Neural cell (in vitro differentiated cells): ENCODE measurements around the gene FOXP4. TPM values are rescaled to one million over a fixed set of nuclear protein-coding genes. Genes with fewer than 3 reads are reported as not detected.

Source experiments
- H2AFZ ChIP-seq: fragments of 200-600, 300-800 bp; sonication (generic), shearing (Covaris generic); 2 replicates; pipeline ENCODE4 v1.6.0; 2014; ENCODE audit warnings: low read depth, mild to moderate bottlenecking, antibody characterized with exemption, low read length, moderate library complexity
- H3F3A ChIP-seq: fragments of 200-600 bp; shearing (Covaris generic); 2 replicates; pipeline ENCODE4 v1.6.1; 2016; ENCODE audit warnings: mild to moderate bottlenecking, moderate library complexity, mixed read lengths, antibody characterized with exemption, low read length; ENCODE audit not compliant: insufficient read depth, poor library complexity, severe bottlenecking
- H3K27ac ChIP-seq: fragments of 200-600, 300-800 bp; sonication (generic), shearing (Covaris generic); 2 replicates; pipeline ENCODE4 v1.5.1; 2014; ENCODE audit warnings: mild to moderate bottlenecking, low read length, moderate library complexity
- H3K27me3 ChIP-seq: fragments of 300-800, 200-600 bp; sonication (generic), shearing (Covaris generic); 2 replicates; pipeline ENCODE4 v1.6.0; 2014; ENCODE audit warnings: mild to moderate bottlenecking, low read depth, low read length, moderate library complexity; ENCODE audit not compliant: insufficient read depth
- H3K36me3 ChIP-seq: fragments of 300-800, 200-600 bp; sonication (generic), shearing (Covaris generic); 2 replicates; pipeline ENCODE4 v1.5.1; 2014; ENCODE audit warnings: mild to moderate bottlenecking, antibody characterized with exemption, low read length, moderate library complexity; ENCODE audit not compliant: insufficient read depth
- H3K4me2 ChIP-seq: fragments of 300-800, 200-600 bp; sonication (generic), shearing (Covaris generic); 2 replicates; pipeline ENCODE4 v1.6.0; 2014; ENCODE audit warnings: mild to moderate bottlenecking, low read length
- H3K4me3 ChIP-seq: fragments of 300-800, 200-600 bp; sonication (generic), shearing (Covaris generic); 2 replicates; pipeline ENCODE4 v1.5.1; 2014; ENCODE audit warnings: mild to moderate bottlenecking, low read length, moderate library complexity
- H3K79me2 ChIP-seq: fragments of 200-600 bp; shearing (Covaris generic); replicated peaks from 2 replicates; pipeline ENCODE4 v1.6.0; 2014; ENCODE audit warnings: mild to moderate bottlenecking, low read length, moderate library complexity; ENCODE audit not compliant: insufficient read depth
- H3K9ac ChIP-seq: fragments of 300-800, 200-600 bp; sonication (generic), shearing (Covaris generic); 2 replicates; pipeline ENCODE4 v1.6.1; 2016; ENCODE audit warnings: mild to moderate bottlenecking, low read length, mixed read lengths
- H3K9me2 ChIP-seq: fragments of 200-600 bp; shearing (Covaris generic); 2 replicates; pipeline ENCODE4 v1.6.1; 2016; ENCODE audit warnings: mild to moderate bottlenecking, low read length, mixed read lengths; ENCODE audit not compliant: insufficient read depth
- H3K9me3 ChIP-seq: fragments of 200-600, 300-800 bp; sonication (generic), shearing (Covaris generic); 2 replicates; pipeline ENCODE4 v1.6.1; 2016; ENCODE audit warnings: mild to moderate bottlenecking, mixed run types, low read length, moderate library complexity, mixed read lengths
- H4K20me1 ChIP-seq: fragments of 200-600 bp; shearing (Covaris generic); 2 replicates; pipeline ENCODE4 v1.6.1; 2016; ENCODE audit warnings: mild to moderate bottlenecking, mixed run types; ENCODE audit not compliant: insufficient read depth
- CTCF ChIP-seq: fragments of 450-650 bp; IDR thresholded peaks from 2 replicates; pipeline ENCODE4 v1.5.1; 2014; ENCODE audit warnings: antibody characterized with exemption, mild to moderate bottlenecking, moderate library complexity; ENCODE audit not compliant: poor library complexity, severe bottlenecking
- EP300 ChIP-seq: fragments of 450-650 bp; conservative IDR thresholded peaks from 2 replicates; pipeline ENCODE4 v1.6.1; 2014; ENCODE audit warnings: antibody characterized with exemption, mild to moderate bottlenecking, moderate library complexity; ENCODE audit not compliant: poor library complexity, severe bottlenecking
- EZH2 ChIP-seq: fragments of 200-600, 300-800 bp; shearing (Covaris generic), sonication (generic); IDR thresholded peaks from 2 replicates; pipeline ENCODE4 v1.6.1; 2014; ENCODE audit warnings: antibody characterized with exemption, low read length, borderline replicate concordance, mild to moderate bottlenecking; ENCODE audit not compliant: insufficient read depth, poor library complexity, severe bottlenecking
- MXI1 ChIP-seq: fragments of 450-650 bp; conservative IDR thresholded peaks from 2 replicates; pipeline ENCODE4 v1.6.1; 2014; ENCODE audit warnings: antibody characterized with exemption, mild to moderate bottlenecking; ENCODE audit not compliant: poor library complexity, severe bottlenecking
- POLR2AphosphoS5 ChIP-seq: IDR thresholded peaks from 2 replicates; pipeline ENCODE4 v1.6.1; 2012
- RAD21 ChIP-seq: fragments of 450-650 bp; conservative IDR thresholded peaks from 2 replicates; pipeline ENCODE4 v1.6.1; 2014; ENCODE audit warnings: antibody characterized with exemption, mild to moderate bottlenecking, moderate library complexity
- REST ChIP-seq: IDR thresholded peaks from 2 replicates; pipeline ENCODE4 v1.6.1; 2012; ENCODE audit warnings: borderline replicate concordance
- SMC3 ChIP-seq: fragments of 450-650 bp; conservative IDR thresholded peaks from 2 replicates; pipeline ENCODE4 v1.6.1; 2014; ENCODE audit warnings: antibody characterized with exemption, mild to moderate bottlenecking, moderate library complexity; ENCODE audit not compliant: poor library complexity
- TAF1 ChIP-seq: IDR thresholded peaks from 2 replicates; pipeline ENCODE4 v1.6.1; 2012; ENCODE audit warnings: low read depth
- polyA plus RNA-seq: library from polyadenylated mRNA; depleted of rRNA; stranded (reverse); fragments of >200 nt; gene quantifications from 2 replicates; pipeline ENCODE4 v1.2.3, GENCODE V29; 2014

FOXP4 gene
- polyA plus RNA-seq, 1 donor from 2014 or later, result 7.1 TPM

GRCh38 chr6:41522780-41523548 is 23.2 kb upstream of the FOXP4 start:
- H3F3A ChIP-seq, result peaks cover 4% of the 10 kb centered on the region
- no peaks in the 10 kb centered on the region for H3K36me3 ChIP-seq
- H3K27me3 ChIP-seq, result no peaks in the 10 kb centered on the region
- peak overlapping the region; percentile 88 for H3K27ac ChIP-seq
- H4K20me1 ChIP-seq, result no peaks in the 10 kb centered on the region
- no peak overlapping the region for H2AFZ ChIP-seq
- H3K9me2 ChIP-seq, result no peaks in the 10 kb centered on the region
- peak overlapping the region; percentile 60 for H3K9ac ChIP-seq
- no peak for TF ChIP-seq CTCF
- TF ChIP-seq EZH2, result no peak
- no peak for TF ChIP-seq MXI1
- no peak for TF ChIP-seq EP300
- no peak for TF ChIP-seq SMC3
- TF ChIP-seq TAF1, result no peak
- TF ChIP-seq REST, result no peak
- no peak for TF ChIP-seq RAD21
- TF ChIP-seq POLR2AphosphoS5, result no peak
- H3K79me2 ChIP-seq, result no peaks in the 10 kb centered on the region
- no peaks in the 10 kb centered on the region for H3K9me3 ChIP-seq
- peak overlapping the region; percentile 43 for H3K4me3 ChIP-seq
- H3K4me2 ChIP-seq, result peak overlapping the region; percentile 65

- Histone ChIP-seq H3K27ac (peak overlapping the region; percentile 88), H3K9ac (peak overlapping the region; percentile 60), H3K4me2 (peak overlapping the region; percentile 65), H2AFZ (no peak overlapping the region), H3K4me3 (peak overlapping the region; percentile 43), H3K9me3 (no peaks in the 10 kb centered on the region), H3K36me3 (no peaks in the 10 kb centered on the region), H3K79me2 (no peaks in the 10 kb centered on the region), H3K27me3 (no peaks in the 10 kb centered on the region), H3K9me2 (no peaks in the 10 kb centered on the region), H4K20me1 (no peaks in the 10 kb centered on the region), H3F3A (peaks cover 4% of the 10 kb centered on the region)
- TF ChIP-seq POLR2AphosphoS5 (peak; percentile 25), RAD21 (no peak), REST (no peak), EZH2 (no peak), CTCF (no peak), EP300 (peak; percentile 26), TAF1 (no peak), SMC3 (no peak), MXI1 (no peak)
Measured at GRCh38 chr6:41523915-41524633, 22.1 kb upstream of the FOXP4 start.
